HG03097 (cell line): ENCODE measurements around the gene RUNX2.

Source experiments
- ATAC-seq: cut with Tn5 transposase; IDR thresholded peaks from one replicate; pipeline ENCODE4 v1.9.1; 2021; ENCODE audit not compliant: unreplicated experiment, low FRiP score

The RUNX2 gene

GRCh38 chr6:45572833-45573232 is 244.7 kb downstream of the RUNX2 start:
- ATAC-seq, result no peak

- ATAC-seq, result no peak
These were observed 245.9 kb downstream of the RUNX2 start for GRCh38 chr6:45574014-45574461.

GRCh38 chr6:45574885-45575284 is 246.8 kb downstream of the RUNX2 start:
- no peak for ATAC-seq

- ATAC-seq, result no peak
These were observed 248.8 kb downstream of the RUNX2 start for GRCh38 chr6:45576648-45577624.

- no peak for ATAC-seq
These were observed 249.8 kb downstream of the RUNX2 start for GRCh38 chr6:45577836-45578504.

GRCh38 chr6:45584127-45584526 is 256.0 kb downstream of the RUNX2 start:
- no peak for ATAC-seq

GRCh38 chr6:45586216-45587171 is 258.4 kb downstream of the RUNX2 start:
- no peak for ATAC-seq

- no peak for ATAC-seq
These were observed 259.3 kb downstream of the RUNX2 start for GRCh38 chr6:45587229-45588060.

- no peak for ATAC-seq
These were observed 261.2 kb downstream of the RUNX2 start for GRCh38 chr6:45589367-45589766.

- ATAC-seq, result no peak
These were observed 262.1 kb downstream of the RUNX2 start for GRCh38 chr6:45590226-45590625.

GRCh38 chr6:45590696-45591184 is 262.6 kb downstream of the RUNX2 start:
- no peak for ATAC-seq

- no peak for ATAC-seq
These were observed 263.2 kb downstream of the RUNX2 start for GRCh38 chr6:45591306-45591705.

- ATAC-seq, result no peak
These were observed 263.8 kb downstream of the RUNX2 start for GRCh38 chr6:45591890-45592289.

GRCh38 chr6:45592991-45593390 is 264.9 kb downstream of the RUNX2 start:
- no peak for ATAC-seq

- no peak for ATAC-seq
These were observed 267.1 kb downstream of the RUNX2 start for GRCh38 chr6:45595010-45595851.

- no peak for ATAC-seq
These were observed 269.3 kb downstream of the RUNX2 start for GRCh38 chr6:45597424-45597823.

- ATAC-seq, result no peak
These were observed 270.9 kb downstream of the RUNX2 start for GRCh38 chr6:45599053-45599452.

GRCh38 chr6:45605971-45606370 is 277.8 kb downstream of the RUNX2 start:
- no peak for ATAC-seq
